Activated naive CD4-positive, alpha-beta T cell treated with anti-CD3 and anti-CD28 coated beads for 36 hours (primary cell): Measurements from ENCODE around the gene CELF2. TPM values are rescaled to one million over a fixed set of nuclear protein-coding genes. Genes with fewer than 3 reads are reported as not detected.
A peak's percentile ranks its signal among the peaks of the same experiment; 100 is the strongest.

ENCODE experiments used
- CTCF ChIA-PET: fragments of 350-600 bp; sonication (Branson Sonifier 250); formaldehyde crosslinking; loops from one replicate; lab custom pipeline; 2021; ENCODE audit warnings: antibody characterized with exemption; lab: Charles Lee
- DNase-seq: peaks from one replicate; pipeline ENCODE4 v3.0.0-alpha.2; 2020
- H3K27ac Mint-ChIP-seq: one replicate; pipeline ENCODE4 v1.8.0; 2021; ENCODE audit warnings: mild to moderate bottlenecking, mixed read lengths
- H3K27me3 Mint-ChIP-seq: one replicate; pipeline ENCODE4 v1.8.0; 2021; ENCODE audit warnings: low read depth, mixed read lengths
- H3K36me3 Mint-ChIP-seq: one replicate; pipeline ENCODE4 v1.8.0; 2021; ENCODE audit warnings: low read depth, mixed read lengths
- H3K4me1 Mint-ChIP-seq: one replicate; pipeline ENCODE4 v1.8.0; 2021; ENCODE audit warnings: low read depth, mixed read lengths
- H3K4me3 Mint-ChIP-seq: one replicate; pipeline ENCODE4 v1.8.0; 2021; ENCODE audit warnings: mild to moderate bottlenecking, moderate library complexity, mixed read lengths
- H3K9me3 Mint-ChIP-seq: one replicate; pipeline ENCODE4 v1.8.0; 2021; ENCODE audit warnings: mixed read lengths
- intact Hi-C: fragments of 100-400 bp; cut with micrococcal nuclease; formaldehyde crosslinking; loops from one replicate; pipeline ENCODE4 v1.15.1; 2023
- total RNA-seq, 2 experiments: library from RNA; stranded (reverse); gene quantifications; one replicate each; pipeline ENCODE4 v1.2.3, GENCODE V29; 2021

CELF2 gene
- total RNA-seq, 2 experiments from 2014 or later: 68.2 to 72.2 TPM

DNA sequence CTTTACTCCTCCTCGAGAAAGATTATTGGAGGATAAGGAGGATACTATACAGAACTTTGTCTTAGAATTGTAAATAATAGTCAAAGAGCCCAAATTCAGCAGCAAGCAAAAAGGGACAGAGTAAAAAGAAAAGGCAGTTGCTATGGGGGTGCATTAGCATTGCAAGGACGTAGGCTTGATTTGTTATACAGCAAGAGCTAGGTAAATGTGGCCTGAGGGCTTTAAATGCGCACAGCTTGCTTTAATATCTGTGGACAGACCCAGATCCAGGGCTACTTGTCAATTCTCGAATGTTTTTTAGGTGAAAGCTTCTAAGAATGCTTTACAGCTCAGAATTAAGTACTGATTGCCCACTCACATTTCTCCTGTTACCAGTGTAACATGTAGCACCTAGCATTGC lies 58.5 kb downstream of the CELF2 start:
- Mint-ChIP-seq H3K9me3 (no peaks in the 10 kb centered on the region), H3K4me3 (no peak overlapping the region), H3K27me3 (no peaks in the 10 kb centered on the region), H3K4me1 (no peaks in the 10 kb centered on the region), H3K36me3 (no peaks in the 10 kb centered on the region), H3K27ac (no peak overlapping the region)
- intact Hi-C loops: no loop called here
- CTCF ChIA-PET: interaction anchor here (1.2 kb wide), 1 partner anchor 18 kb away, joined by 5 read pairs; no protein-coding TSS in a partner anchor
- no peak for DNase-seq

DNA sequence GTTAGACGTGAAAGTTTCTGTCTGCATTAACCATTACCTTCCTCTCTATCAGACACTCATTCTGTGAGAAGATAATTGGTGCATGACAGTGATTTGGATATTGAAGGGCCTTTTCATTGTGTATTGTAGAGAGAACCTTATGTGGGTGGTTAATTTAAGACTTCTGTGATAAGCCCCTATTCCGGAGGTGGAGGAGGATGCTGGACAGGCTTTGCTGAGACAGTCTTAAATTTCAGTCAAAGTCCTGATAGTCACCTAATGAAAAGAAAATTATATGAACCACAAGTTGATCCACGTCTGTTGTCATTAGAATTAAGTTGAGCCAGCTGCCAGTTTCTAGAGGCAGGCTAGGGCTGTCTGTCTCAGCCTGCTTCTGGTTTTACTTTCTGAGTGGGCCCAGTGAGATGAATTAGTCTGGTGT lies 62.9 kb downstream of the CELF2 start:
- DNase-seq: no peak
- Mint-ChIP-seq H3K27me3 (no peaks in the 10 kb centered on the region), H3K27ac (no peak overlapping the region), H3K4me3 (no peak overlapping the region), H3K36me3 (no peaks in the 10 kb centered on the region), H3K4me1 (no peaks in the 10 kb centered on the region), H3K9me3 (no peaks in the 10 kb centered on the region)
- intact Hi-C loops: no loop called here
- CTCF ChIA-PET: no interaction called here

- intact Hi-C loops: no loop called here
- CTCF ChIA-PET: no interaction called here
- H3K27me3 Mint-ChIP-seq: no peaks in the 10 kb centered on the region
- no peak overlapping the region for H3K4me3 Mint-ChIP-seq
- no peak overlapping the region for H3K27ac Mint-ChIP-seq
- H3K9me3 Mint-ChIP-seq: no peaks in the 10 kb centered on the region
- DNase-seq: no peak
- H3K36me3 Mint-ChIP-seq: no peaks in the 10 kb centered on the region
- H3K4me1 Mint-ChIP-seq: no peaks in the 10 kb centered on the region
Measured at GRCh38 chr10:11081408-11081807, 63.7 kb downstream of the CELF2 start.

DNA sequence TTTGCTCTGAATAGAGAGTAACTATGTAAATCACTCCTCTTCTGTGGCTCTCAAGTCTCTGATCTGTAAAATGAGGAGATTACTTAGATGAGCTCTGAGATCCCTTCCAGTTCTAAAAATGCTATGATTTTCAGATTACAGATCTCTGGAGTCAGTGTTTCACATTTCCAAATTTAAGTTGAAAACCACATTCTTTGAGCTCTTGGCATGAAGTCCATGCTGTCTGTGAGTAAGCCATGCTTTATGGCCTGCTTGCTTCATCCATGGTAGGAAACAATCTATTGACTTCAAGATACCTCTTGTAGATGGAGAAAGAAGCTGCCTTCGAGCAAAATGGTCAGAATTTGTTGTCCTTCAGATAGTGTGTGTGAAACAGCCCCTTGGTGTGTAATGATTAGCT lies 64.9 kb downstream of the CELF2 start:
- Mint-ChIP-seq H3K27me3 (no peaks in the 10 kb centered on the region), H3K4me3 (no peak overlapping the region), H3K4me1 (no peaks in the 10 kb centered on the region), H3K27ac (no peak overlapping the region), H3K9me3 (no peaks in the 10 kb centered on the region), H3K36me3 (no peaks in the 10 kb centered on the region)
- CTCF ChIA-PET: interaction anchor here (0.7 kb wide), 1 partner anchor 19 kb away, joined by 3 read pairs; no protein-coding TSS in a partner anchor
- DNase-seq: no peak
- intact Hi-C loops: no loop called here

- Mint-ChIP-seq H3K27me3 (no peaks in the 10 kb centered on the region), H3K4me1 (no peaks in the 10 kb centered on the region), H3K9me3 (no peaks in the 10 kb centered on the region), H3K27ac (no peak overlapping the region), H3K36me3 (no peaks in the 10 kb centered on the region), H3K4me3 (no peak overlapping the region)
- no peak for DNase-seq
- intact Hi-C loops: no loop called here
- CTCF ChIA-PET: interaction anchor here (0.7 kb wide), 1 partner anchor 19 kb away, joined by 3 read pairs; no protein-coding TSS in a partner anchor
Measured at GRCh38 chr10:11083051-11083450, 65.4 kb downstream of the CELF2 start.

- no peak overlapping the region for H3K27ac Mint-ChIP-seq
- no peaks in the 10 kb centered on the region for H3K4me1 Mint-ChIP-seq
- H3K9me3 Mint-ChIP-seq: no peaks in the 10 kb centered on the region
- intact Hi-C loops: no loop called here
- no peaks in the 10 kb centered on the region for H3K36me3 Mint-ChIP-seq
- no peak overlapping the region for H3K4me3 Mint-ChIP-seq
- DNase-seq: no peak
- CTCF ChIA-PET: no interaction called here
- no peaks in the 10 kb centered on the region for H3K27me3 Mint-ChIP-seq
Measured at GRCh38 chr10:11085545-11085944, 67.9 kb downstream of the CELF2 start.

DNA sequence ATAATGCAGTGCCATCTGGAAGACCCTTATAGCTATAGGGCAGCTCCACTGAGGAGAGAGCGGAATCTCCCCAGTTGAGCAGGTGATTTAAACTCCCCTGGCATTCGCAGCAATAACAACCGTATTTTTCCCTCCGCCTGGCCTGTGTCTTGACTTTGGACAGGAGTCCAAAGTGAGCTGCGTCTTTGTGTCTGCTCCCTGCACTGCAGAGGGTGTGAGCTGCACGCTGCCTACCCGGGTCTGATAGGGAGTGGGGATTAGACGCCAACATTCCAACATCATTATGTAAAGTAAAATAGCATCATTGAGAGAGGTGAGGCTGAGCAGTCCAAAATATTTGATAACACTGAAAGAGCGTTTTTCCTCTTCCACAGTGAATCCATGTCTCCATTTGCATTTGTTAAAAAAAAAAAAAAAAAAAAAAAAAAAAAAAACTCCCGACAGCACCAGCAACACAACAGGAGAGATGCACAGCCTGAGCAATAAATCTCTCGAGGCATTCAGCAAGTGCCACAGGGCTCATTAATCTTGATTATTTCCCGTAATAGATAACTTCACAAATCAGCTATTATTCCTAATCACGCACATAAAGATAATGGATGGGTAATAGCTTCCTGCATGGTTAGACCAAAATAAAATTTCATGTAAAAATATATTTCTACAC lies 68.6 kb downstream of the CELF2 start:
- Mint-ChIP-seq H3K9me3 (no peaks in the 10 kb centered on the region), H3K4me1 (peaks cover under 1% of the 10 kb centered on the region), H3K36me3 (no peaks in the 10 kb centered on the region), H3K27ac (no peak overlapping the region), H3K27me3 (no peaks in the 10 kb centered on the region), H3K4me3 (no peak overlapping the region)
- CTCF ChIA-PET: no interaction called here
- no peak for DNase-seq
- intact Hi-C loops: no loop called here

DNA sequence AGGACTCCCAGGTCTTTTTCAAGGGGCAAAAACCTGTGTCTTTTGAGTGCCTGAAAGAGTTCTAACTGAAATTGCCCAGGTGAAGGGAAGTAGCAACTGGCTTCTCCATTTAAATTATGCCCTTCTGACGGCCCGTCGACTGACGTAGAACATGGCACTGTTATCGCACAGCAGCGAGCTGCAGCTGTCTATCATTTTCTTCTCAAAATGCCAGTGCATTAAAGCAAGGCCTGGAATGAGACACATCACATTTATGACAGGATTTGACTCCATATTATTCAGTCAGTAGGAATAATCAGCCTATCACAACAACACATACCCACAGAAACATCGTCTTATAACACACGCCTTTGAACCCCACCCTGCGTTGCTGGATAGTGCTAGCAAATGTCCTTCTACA lies 69.7 kb downstream of the CELF2 start:
- Mint-ChIP-seq H3K27ac (no peak overlapping the region), H3K9me3 (no peaks in the 10 kb centered on the region), H3K4me1 (peaks cover 6% of the 10 kb centered on the region), H3K4me3 (no peak overlapping the region), H3K36me3 (no peaks in the 10 kb centered on the region), H3K27me3 (no peaks in the 10 kb centered on the region)
- intact Hi-C loops: no loop called here
- CTCF ChIA-PET: no interaction called here
- DNase-seq: no peak

GRCh38 chr10:11088709-11089108 lies 71.0 kb downstream of the CELF2 start:
- CTCF ChIA-PET: interaction anchor here (0.7 kb wide), 1 partner anchor 31 kb away, joined by 3 read pairs; no protein-coding TSS in a partner anchor
- Mint-ChIP-seq H3K36me3 (no peaks in the 10 kb centered on the region), H3K27me3 (no peaks in the 10 kb centered on the region), H3K9me3 (no peaks in the 10 kb centered on the region), H3K27ac (no peak overlapping the region), H3K4me1 (peaks cover 6% of the 10 kb centered on the region), H3K4me3 (no peak overlapping the region)
- peak; percentile 10 for DNase-seq
- intact Hi-C loops: no loop called here

GRCh38 chr10:11089272-11089671 lies 71.6 kb downstream of the CELF2 start:
- H3K4me1 Mint-ChIP-seq: peaks cover 6% of the 10 kb centered on the region

GRCh38 chr10:11091517-11092102 lies 73.9 kb downstream of the CELF2 start:
- H3K27me3 Mint-ChIP-seq: no peaks in the 10 kb centered on the region
- no peaks in the 10 kb centered on the region for H3K36me3 Mint-ChIP-seq
- CTCF ChIA-PET: no interaction called here
- no peaks in the 10 kb centered on the region for H3K9me3 Mint-ChIP-seq
- intact Hi-C loops: no loop called here
- DNase-seq: peak; percentile 36
- peaks cover 6% of the 10 kb centered on the region for H3K4me1 Mint-ChIP-seq
- H3K27ac Mint-ChIP-seq: no peak overlapping the region
- H3K4me3 Mint-ChIP-seq: no peak overlapping the region

More at GRCh38 chr10:11089272-11089671, 71.6 kb downstream of the CELF2 start:
- Mint-ChIP-seq H3K36me3 (no peaks in the 10 kb centered on the region), H3K9me3 (no peaks in the 10 kb centered on the region), H3K4me3 (no peak overlapping the region), H3K27ac (no peak overlapping the region), H3K27me3 (no peaks in the 10 kb centered on the region)
- DNase-seq: no peak
- CTCF ChIA-PET: interaction anchor here (0.7 kb wide), 1 partner anchor 32 kb away, joined by 3 read pairs; no protein-coding TSS in a partner anchor
- intact Hi-C loops: no loop called here

GRCh38 chr10:11093771-11094736 lies 76.4 kb downstream of the CELF2 start:
- peaks cover 6% of the 10 kb centered on the region for H3K4me1 Mint-ChIP-seq
- H3K36me3 Mint-ChIP-seq: no peaks in the 10 kb centered on the region
- DNase-seq: no peak
- H3K9me3 Mint-ChIP-seq: no peaks in the 10 kb centered on the region
- CTCF ChIA-PET: no interaction called here
- intact Hi-C loops: no loop called here
- no peak overlapping the region for H3K27ac Mint-ChIP-seq
- H3K27me3 Mint-ChIP-seq: peaks cover 2% of the 10 kb centered on the region
- no peak overlapping the region for H3K4me3 Mint-ChIP-seq
